Stimulated activated CD4-positive, alpha-beta T cell treated with anti-CD3 and anti-CD28 coated beads, Interleukin-4, amount 100 ng/mL, for 1 hour (primary cell): ENCODE results near the gene LAMB4.

Source experiments
- DNase-seq: peaks from one replicate; pipeline ENCODE4 v3.0.0-alpha.2; 2020

The LAMB4 gene

DNA sequence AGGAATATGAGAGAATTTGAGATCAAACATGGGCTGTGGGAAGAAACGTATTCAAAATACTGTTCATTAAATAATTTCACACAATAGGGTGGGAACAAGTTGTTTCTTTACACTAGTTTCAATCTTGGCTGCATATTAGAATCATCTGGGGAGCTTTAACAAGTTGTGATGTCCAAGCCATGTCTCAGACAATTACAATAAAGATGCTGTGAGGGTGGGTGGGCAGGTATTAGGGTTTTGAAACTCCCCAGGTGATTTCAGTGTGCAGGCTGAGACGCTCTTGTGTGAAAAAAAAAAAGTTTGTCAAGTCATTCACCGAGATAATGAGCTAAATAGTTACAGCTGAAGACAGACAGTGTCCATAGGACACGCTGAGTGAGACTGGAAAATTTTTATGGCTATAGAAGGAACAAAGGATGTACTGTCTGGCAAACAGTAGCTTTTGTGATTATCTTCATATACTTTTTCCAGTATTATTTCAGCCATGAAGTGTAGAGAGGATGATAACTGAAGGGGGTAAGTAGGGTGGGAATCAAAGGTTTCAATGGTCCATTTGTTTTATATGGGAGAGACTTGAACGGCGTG, 12.6 kb upstream of the LAMB4 start:
- no peak for DNase-seq

DNA sequence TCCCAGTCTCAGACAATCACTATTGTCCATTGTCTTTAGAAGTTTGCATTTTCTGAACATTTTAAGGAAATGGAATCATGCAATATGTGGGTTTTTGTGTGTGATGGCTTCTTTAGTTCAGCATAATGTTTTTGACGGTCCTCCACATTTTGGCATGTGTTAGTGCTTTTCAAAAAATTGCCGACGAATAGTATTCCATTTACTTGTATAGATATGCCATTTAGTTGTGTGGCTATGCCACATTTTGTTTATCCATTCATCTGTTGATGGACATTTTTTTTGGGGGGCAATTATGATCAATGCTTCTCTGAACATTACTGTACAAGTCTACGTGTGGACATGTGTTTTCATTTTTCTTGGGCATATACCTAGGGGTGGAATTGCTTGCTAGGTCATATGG, 12.0 kb upstream of the LAMB4 start:
- DNase-seq: no peak

- DNase-seq: no peak
Observed at GRCh38 chr7:108140671-108141070, 10.5 kb upstream of the LAMB4 start.

- no peak for DNase-seq
Observed at GRCh38 chr7:108138911-108139310, 8.8 kb upstream of the LAMB4 start.

GRCh38 chr7:108137993-108138392, 7.8 kb upstream of the LAMB4 start:
- no peak for DNase-seq

DNA sequence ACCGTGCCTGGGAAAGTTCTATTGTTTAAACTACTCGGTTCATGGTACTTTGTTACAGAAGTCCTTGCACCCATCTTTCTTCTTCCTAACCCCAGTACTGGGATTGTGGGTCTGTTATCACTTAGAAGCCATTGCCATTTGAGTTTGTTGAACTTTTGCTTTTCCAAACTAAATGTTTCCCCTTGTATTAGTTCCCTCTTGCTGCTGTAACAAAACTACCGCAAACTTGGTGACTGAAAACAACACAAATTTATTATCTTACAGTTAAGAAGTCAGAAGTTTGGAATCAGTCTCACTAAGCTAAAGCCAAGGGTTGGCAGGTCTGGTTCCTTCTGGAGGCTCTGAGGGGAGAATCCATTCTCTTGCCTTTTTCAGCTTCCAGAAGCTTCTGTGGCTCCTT, 6.9 kb upstream of the LAMB4 start:
- no peak for DNase-seq

DNA sequence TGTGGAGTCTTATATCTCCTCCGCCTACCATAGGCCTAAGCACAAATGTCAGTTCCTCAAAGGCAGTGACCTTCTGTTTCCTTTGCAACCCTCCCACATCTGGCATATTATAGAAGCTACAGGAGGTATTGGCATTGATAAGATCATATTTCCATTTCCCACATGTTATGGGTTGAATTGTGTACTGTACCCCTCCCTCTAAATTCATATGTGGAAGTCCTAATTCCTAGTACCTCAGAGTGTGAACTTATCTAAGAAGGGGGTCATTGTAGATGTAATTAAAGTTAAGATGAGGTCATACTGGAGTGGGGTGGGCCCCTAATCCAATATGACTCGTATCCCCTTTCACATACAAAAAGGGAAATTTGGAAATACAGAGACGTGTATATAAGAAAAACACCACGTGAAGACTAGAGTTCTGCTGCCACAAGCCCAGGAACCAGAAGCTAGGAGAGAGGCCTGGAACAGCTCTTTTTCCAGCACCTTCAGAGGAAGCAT, 6.1 kb upstream of the LAMB4 start:
- DNase-seq: no peak

DNA sequence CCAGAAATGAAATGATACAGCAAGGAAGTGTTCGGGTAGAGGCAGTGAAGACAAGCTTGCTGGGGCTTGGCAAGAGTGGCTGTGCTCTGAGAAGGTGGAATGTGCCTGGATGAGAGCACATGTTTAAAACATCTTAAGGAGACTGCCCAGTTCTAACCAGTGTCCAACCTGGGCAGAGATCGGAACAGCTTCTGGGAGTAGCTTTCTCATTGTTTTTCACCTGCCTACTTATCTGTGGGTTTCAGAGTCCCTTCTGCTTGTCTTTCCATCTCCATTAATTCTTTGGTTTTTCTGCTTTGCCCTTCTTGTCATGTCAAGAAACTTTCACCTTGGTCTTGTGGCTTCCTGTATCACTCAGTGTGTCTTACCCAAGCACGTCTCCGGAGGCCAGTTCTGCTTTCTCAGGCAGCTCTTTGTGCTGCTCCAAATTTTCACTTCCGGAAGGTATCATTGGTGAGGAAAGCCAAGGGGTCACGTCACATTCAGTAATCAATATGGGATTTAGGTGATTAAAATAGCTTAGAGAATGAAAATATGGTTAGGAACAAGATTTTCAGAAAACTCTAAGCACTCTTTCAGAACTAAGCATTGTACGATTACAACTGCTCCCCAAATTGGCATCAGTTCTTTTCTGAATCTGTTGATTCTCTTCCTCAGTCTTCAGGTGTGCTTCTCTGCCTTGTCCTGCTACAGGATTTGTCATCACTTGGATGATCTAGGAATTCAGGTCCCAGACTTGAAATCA, 5.5 kb upstream of the LAMB4 start:
- no peak for DNase-seq

GRCh38 chr7:108134486-108134885, 4.3 kb upstream of the LAMB4 start:
- no peak for DNase-seq

- no peak for DNase-seq
Observed at GRCh38 chr7:108132551-108133265, 2.5 kb upstream of the LAMB4 start.

DNA sequence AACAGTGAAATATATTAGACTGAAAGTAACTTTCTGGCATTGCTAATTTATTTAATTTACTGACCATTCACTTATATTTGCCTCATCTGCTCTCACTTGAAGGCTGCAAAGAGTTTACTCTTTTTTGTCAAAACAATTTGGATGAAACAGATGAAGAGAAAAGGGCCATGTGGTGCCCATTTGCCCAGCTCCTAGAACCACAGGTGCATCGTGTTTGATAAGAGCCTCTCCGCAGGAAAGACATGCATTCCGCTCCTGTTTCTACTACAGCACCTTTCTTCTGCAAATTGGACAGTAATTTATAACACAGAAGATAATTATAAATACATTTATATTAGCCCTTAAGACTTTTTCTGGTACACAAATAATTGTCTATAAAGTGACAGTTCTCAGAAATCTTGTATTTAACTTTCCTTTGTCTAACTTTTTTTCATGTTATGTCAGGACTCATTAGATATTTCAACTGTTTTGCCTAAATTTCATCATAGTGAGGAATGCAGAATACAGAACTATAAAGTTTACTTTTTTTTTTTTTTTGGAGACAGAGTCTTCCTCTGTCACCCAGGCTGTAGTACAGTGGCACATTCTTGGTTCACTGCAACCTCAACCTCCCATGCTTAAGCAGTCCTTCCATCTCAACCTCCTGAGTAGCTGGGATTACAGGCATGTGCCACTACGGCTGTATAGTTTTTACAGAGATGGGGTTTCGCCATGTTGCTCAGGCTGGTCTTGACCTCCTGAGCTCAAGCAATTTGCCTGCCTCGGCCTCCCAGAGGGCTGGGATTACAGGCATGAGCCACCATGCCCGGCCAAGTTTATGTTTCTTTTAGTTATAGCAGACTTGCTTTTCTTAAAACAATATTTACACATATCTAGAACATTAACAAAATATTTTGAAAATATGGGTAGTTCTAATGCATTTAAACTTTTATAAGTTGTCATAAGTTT, 869 bp downstream of the LAMB4 start:
- no peak for DNase-seq

- DNase-seq: no peak
Observed at GRCh38 chr7:108128514-108128913, 1.6 kb downstream of the LAMB4 start.

GRCh38 chr7:108127461-108127860, 2.7 kb downstream of the LAMB4 start:
- no peak for DNase-seq

DNA sequence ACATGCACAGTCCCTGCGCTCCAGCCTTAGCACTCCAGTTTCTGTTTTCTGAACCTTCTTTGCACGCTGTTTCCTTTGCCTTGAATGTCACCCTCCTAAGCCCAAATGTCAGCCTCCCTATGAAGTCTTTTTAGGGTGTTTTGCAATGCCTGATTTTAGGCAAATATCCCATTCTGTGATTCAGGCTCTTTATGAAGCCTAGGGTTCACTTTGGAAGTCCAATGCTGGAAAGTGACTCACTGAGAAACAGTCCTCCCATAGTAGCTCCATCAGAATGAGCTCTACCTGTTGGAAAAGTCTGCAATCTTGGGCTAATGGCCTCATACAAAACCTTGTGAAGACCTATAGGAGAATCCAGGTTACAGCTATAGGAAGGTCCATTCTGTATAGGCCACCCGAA, 5.3 kb downstream of the LAMB4 start:
- DNase-seq: no peak

DNA sequence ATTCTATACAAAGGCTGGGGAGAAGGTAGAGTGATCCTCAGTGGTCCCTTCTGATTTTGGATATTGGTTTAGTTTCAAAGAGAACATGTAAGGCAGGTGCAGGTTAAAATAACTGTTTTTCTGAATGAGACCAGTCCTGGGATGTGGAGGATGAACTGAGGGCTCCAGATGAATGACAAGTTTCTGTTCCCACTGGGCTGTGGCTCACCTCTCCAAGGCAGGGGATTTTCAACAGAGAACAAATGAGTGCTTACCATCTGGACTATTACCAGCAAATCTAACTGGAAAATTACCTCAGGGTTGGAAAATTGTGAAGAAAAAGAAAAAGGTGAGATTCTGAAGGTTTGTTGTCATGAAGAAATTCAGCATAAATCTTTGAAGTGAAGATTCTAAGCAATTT, 8.0 kb downstream of the LAMB4 start:
- DNase-seq: no peak

DNA sequence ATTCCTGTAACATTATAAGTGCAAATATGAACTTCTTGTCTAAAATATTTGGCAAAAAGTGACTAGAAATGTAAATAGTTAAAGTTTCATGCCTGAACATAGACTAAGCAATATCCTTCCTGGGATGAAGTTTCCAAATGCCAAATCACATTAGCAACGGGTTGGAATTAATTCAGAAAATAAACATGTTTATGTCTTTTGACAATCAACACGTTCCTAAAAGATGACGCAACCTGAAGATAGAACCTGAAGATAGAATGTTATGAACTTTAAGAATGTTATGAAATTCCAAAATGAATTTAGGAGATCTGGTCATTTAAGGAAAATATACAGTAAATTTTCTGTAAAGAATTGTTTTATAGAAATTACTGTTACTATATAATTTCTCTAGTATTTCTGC, 9.2 kb downstream of the LAMB4 start:
- no peak for DNase-seq

DNA sequence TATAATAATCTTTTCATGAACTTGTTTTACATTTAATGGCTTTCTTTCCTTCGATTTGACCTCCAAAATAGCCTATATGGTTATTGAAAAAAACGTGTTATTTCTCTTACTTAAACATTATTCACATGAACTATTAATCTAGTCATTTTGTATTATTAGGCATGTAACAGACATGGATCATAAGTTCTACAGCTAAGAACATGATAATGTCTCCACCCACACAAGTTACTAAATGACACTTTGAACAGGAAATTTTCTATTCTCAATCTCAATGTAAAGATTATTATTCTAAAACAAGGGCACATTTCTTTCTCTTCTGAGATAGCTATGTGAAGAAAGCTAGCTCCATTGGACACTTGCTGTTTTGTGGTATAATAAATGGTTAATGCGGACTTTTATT, 10.0 kb downstream of the LAMB4 start:
- no peak for DNase-seq

- no peak for DNase-seq
Observed at GRCh38 chr7:108118959-108119358, 11.2 kb downstream of the LAMB4 start.

- DNase-seq: no peak
Observed at GRCh38 chr7:108114117-108114841, 15.9 kb downstream of the LAMB4 start.

DNA sequence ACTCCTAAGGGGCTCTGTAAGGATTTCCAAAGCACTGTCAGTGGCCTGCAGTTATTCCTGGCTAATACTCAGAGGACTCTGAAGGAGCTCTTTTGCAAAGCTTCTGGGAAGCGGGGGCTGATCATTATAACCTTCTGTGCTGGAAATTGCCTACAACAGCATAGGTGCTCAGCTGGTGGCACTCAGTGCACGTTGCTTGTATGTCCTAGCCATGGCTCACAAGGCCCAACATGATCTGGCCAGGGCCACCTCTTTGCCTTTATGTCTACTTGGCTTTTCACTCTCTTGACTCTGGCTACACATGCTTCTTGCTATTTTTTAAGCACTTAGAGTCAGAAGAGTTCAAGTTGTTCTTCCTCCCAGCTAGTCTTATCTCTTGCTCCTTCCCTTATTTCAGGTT, 17.5 kb downstream of the LAMB4 start:
- DNase-seq: no peak

- DNase-seq: no peak
Observed at GRCh38 chr7:108109221-108109908, 20.8 kb downstream of the LAMB4 start.

DNA sequence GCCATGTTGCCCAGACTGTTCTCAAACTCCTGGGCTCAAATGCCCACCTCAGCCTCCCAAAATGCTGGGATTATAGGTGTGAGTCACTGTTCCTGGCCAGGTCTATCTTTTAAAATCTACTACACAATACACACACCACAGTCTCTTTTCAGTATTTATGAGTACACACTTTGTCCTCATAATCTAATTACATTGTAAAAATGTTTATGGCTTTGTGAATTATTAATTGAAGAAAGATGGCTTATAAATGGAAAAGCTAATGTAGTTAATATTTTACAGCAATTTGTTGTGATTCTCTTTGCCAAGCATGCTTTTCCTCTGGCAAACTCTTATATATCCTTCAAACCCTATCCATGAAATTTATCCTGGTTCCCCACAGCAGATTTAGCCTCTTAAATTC, 22.0 kb downstream of the LAMB4 start:
- no peak for DNase-seq
